Effector memory CD4-positive, alpha-beta T cell (primary cell): ENCODE results near the gene RGS11.

Experiments used
- DNase-seq, 3 donors: peaks; one replicate each; pipeline ENCODE4 v3.0.0-alpha.2; 2020
- H3K27ac ChIP-seq: 2 replicates; pipeline ENCODE4 v1.7.0; 2013; ENCODE audit warnings: mild to moderate bottlenecking, low read length, moderate library complexity; ENCODE audit not compliant: insufficient read depth, poor library complexity, severe bottlenecking
- H3K27me3 ChIP-seq: replicated peaks from 2 replicates; pipeline ENCODE4 v1.7.0; 2013; ENCODE audit warnings: mild to moderate bottlenecking, low read length; ENCODE audit not compliant: insufficient read depth, control insufficient read depth, poor library complexity, severe bottlenecking
- H3K36me3 ChIP-seq: 2 replicates; pipeline ENCODE4 v1.7.0; 2013; ENCODE audit warnings: mild to moderate bottlenecking, low read length, moderate library complexity; ENCODE audit not compliant: control insufficient read depth, insufficient read depth
- H3K4me1 ChIP-seq: 2 replicates; pipeline ENCODE4 v1.7.0; 2013; ENCODE audit warnings: low read length, mild to moderate bottlenecking; ENCODE audit not compliant: control insufficient read depth, insufficient read depth, poor library complexity, severe bottlenecking
- H3K4me3 ChIP-seq: 2 replicates; pipeline ENCODE4 v1.7.0; 2013; ENCODE audit warnings: low read length, low read depth, mild to moderate bottlenecking; ENCODE audit not compliant: insufficient read depth, poor library complexity, severe bottlenecking
- H3K9me3 ChIP-seq: 2 replicates; pipeline ENCODE4 v1.7.0; 2013; ENCODE audit warnings: mild to moderate bottlenecking, low read length, moderate library complexity; ENCODE audit not compliant: control insufficient read depth

Gene RGS11

GRCh38 chr16:314795-315299, 39.1 kb upstream of the RGS11 start:
- Histone ChIP-seq H3K9me3 (no peaks in the 10 kb centered on the region), H3K27me3 (no peaks in the 10 kb centered on the region), H3K36me3 (peaks cover 43% of the 10 kb centered on the region), H3K4me1 (no peaks in the 10 kb centered on the region), H3K27ac (no peak overlapping the region), H3K4me3 (no peak overlapping the region)
- DNase-seq, result no peak

- no peak for DNase-seq
- Histone ChIP-seq H3K4me1 (no peaks in the 10 kb centered on the region), H3K9me3 (no peaks in the 10 kb centered on the region), H3K4me3 (no peak overlapping the region), H3K27me3 (no peaks in the 10 kb centered on the region), H3K36me3 (peaks cover 47% of the 10 kb centered on the region), H3K27ac (no peak overlapping the region)
These were observed 38.6 kb upstream of the RGS11 start for GRCh38 chr16:314351-314750.

- no peak overlapping the region for H3K27ac ChIP-seq
- no peaks in the 10 kb centered on the region for H3K9me3 ChIP-seq
- H3K36me3 ChIP-seq, result peaks cover 59% of the 10 kb centered on the region
- H3K27me3 ChIP-seq, result no peaks in the 10 kb centered on the region
- DNase-seq, result no peak
- no peak overlapping the region for H3K4me3 ChIP-seq
- H3K4me1 ChIP-seq, result no peaks in the 10 kb centered on the region
These were observed 36.0 kb upstream of the RGS11 start for GRCh38 chr16:311725-312124.

- Histone ChIP-seq H3K9me3 (no peaks in the 10 kb centered on the region), H3K27ac (no peak overlapping the region), H3K4me1 (no peaks in the 10 kb centered on the region), H3K27me3 (no peaks in the 10 kb centered on the region), H3K4me3 (no peak overlapping the region), H3K36me3 (peaks cover 61% of the 10 kb centered on the region)
- no peak for DNase-seq
These were observed 33.7 kb upstream of the RGS11 start for GRCh38 chr16:309476-309875.

GRCh38 chr16:307691-308312, 32.1 kb upstream of the RGS11 start:
- H3K27ac ChIP-seq, result no peak overlapping the region
- no peak overlapping the region for H3K4me3 ChIP-seq
- peaks cover 51% of the 10 kb centered on the region for H3K36me3 ChIP-seq
- no peaks in the 10 kb centered on the region for H3K4me1 ChIP-seq
- no peaks in the 10 kb centered on the region for H3K27me3 ChIP-seq
- H3K9me3 ChIP-seq, result no peaks in the 10 kb centered on the region
- DNase-seq, result no peak

GRCh38 chr16:306911-307370, 31.2 kb upstream of the RGS11 start:
- H3K4me3 ChIP-seq, result no peak overlapping the region
- H3K4me1 ChIP-seq, result no peaks in the 10 kb centered on the region
- no peak for DNase-seq
- H3K27ac ChIP-seq, result no peak overlapping the region
- H3K9me3 ChIP-seq, result no peaks in the 10 kb centered on the region
- H3K27me3 ChIP-seq, result no peaks in the 10 kb centered on the region
- H3K36me3 ChIP-seq, result peaks cover 46% of the 10 kb centered on the region

GRCh38 chr16:305916-306626, 30.3 kb upstream of the RGS11 start:
- Histone ChIP-seq H3K9me3 (no peaks in the 10 kb centered on the region), H3K4me3 (no peak overlapping the region), H3K36me3 (peaks cover 43% of the 10 kb centered on the region), H3K27ac (no peak overlapping the region), H3K4me1 (no peaks in the 10 kb centered on the region), H3K27me3 (no peaks in the 10 kb centered on the region)
- DNase-seq, result no peak

- H3K9me3 ChIP-seq, result no peaks in the 10 kb centered on the region
- no peak overlapping the region for H3K27ac ChIP-seq
- DNase-seq, result no peak
- H3K4me1 ChIP-seq, result no peaks in the 10 kb centered on the region
- H3K36me3 ChIP-seq, result peaks cover 36% of the 10 kb centered on the region
- H3K4me3 ChIP-seq, result no peak overlapping the region
- H3K27me3 ChIP-seq, result no peaks in the 10 kb centered on the region
These were observed 28.2 kb upstream of the RGS11 start for GRCh38 chr16:303760-304505.

GRCh38 chr16:301950-302349, 26.2 kb upstream of the RGS11 start:
- Histone ChIP-seq H3K36me3 (peaks cover 34% of the 10 kb centered on the region), H3K9me3 (no peaks in the 10 kb centered on the region), H3K4me1 (no peaks in the 10 kb centered on the region), H3K4me3 (no peak overlapping the region), H3K27me3 (no peaks in the 10 kb centered on the region), H3K27ac (no peak overlapping the region)
- no peak for DNase-seq

- Histone ChIP-seq H3K27ac (no peak overlapping the region), H3K27me3 (no peaks in the 10 kb centered on the region), H3K9me3 (no peaks in the 10 kb centered on the region), H3K4me3 (no peak overlapping the region), H3K36me3 (peaks cover 33% of the 10 kb centered on the region), H3K4me1 (no peaks in the 10 kb centered on the region)
- no peak for DNase-seq
These were observed 25.5 kb upstream of the RGS11 start for GRCh38 chr16:301235-301634.
